ENCODE results near the gene PRKCQ.
A peak's percentile ranks its signal among the peaks of the same experiment; 100 is the strongest.
"Not testable (repeated sequence)": the region's sequence is repeated elsewhere in the genome, so short reads cannot be mapped to it uniquely, and the experiment has no call there.

PRKCQ gene

GRCh38 chr10:6586501-6586900 is 6.4 kb upstream of the PRKCQ start:
- TF ChIP-seq, protein P1, sequence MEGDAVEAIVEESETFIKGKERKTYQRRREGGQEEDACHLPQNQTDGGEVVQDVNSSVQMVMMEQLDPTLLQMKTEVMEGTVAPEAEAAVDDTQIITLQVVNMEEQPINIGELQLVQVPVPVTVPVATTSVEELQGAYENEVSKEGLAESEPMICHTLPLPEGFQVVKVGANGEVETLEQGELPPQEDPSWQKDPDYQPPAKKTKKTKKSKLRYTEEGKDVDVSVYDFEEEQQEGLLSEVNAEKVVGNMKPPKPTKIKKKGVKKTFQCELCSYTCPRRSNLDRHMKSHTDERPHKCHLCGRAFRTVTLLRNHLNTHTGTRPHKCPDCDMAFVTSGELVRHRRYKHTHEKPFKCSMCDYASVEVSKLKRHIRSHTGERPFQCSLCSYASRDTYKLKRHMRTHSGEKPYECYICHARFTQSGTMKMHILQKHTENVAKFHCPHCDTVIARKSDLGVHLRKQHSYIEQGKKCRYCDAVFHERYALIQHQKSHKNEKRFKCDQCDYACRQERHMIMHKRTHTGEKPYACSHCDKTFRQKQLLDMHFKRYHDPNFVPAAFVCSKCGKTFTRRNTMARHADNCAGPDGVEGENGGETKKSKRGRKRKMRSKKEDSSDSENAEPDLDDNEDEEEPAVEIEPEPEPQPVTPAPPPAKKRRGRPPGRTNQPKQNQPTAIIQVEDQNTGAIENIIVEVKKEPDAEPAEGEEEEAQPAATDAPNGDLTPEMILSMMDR (IDR thresholded peaks at IDR 0.05; ENCODE audit: low read depth, low read length) = no peak
- H3K27me3 ChIP-seq = no peaks in the 10 kb centered on the region
- no peaks in the 10 kb centered on the region for H3K9me3 ChIP-seq
- no peaks in the 10 kb centered on the region for H3K4me1 ChIP-seq
- DNase-seq = no peak
- no peaks in the 10 kb centered on the region for H3K36me3 ChIP-seq
- H3K4me3 ChIP-seq (ENCODE audit: low read depth, low read length) = no peak overlapping the region

DNA sequence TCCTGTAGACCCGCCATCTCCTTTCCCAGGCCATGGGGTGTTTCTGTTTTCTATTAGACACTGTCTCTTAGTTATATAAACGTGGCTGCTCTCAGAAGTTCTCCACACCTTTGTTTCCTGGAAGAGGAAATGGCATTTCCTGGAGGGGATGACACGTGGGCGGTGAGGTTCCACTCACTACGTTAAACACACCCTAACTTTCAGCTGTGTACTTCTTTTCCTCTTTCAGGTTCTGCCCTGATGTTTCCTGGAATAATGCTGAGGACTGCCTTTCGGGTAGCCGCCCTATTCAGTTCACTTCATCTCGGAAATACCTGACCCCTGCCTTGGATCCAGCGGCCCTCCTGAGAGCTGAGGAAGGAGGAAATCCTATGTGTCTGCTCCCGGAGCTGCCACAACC is 3.4 kb upstream of the PRKCQ start:
- Histone ChIP-seq H3K4me3 (ENCODE audit: low read depth, low read length) (no peak overlapping the region), H3K9me3 (no peaks in the 10 kb centered on the region), H3K4me1 (no peaks in the 10 kb centered on the region), H3K36me3 (no peaks in the 10 kb centered on the region), H3K27me3 (peaks cover 25% of the 10 kb centered on the region)
- DNase-seq = no peak
- TF ChIP-seq, protein P1 (IDR thresholded peaks at IDR 0.05; ENCODE audit: low read depth, low read length) = no peak

- peaks cover 30% of the 10 kb centered on the region for H3K27me3 ChIP-seq
- not testable (repeated sequence) for H3K36me3 ChIP-seq; DNase-seq; H3K4me3 ChIP-seq (ENCODE audit: low read depth, low read length); H3K4me1 ChIP-seq; H3K9me3 ChIP-seq
Observed at GRCh38 chr10:6582913-6583312, 2.8 kb upstream of the PRKCQ start.

- DNase-seq = no peak
- Histone ChIP-seq H3K4me3 (ENCODE audit: low read depth, low read length) (no peak overlapping the region), H3K4me1 (no peaks in the 10 kb centered on the region), H3K9me3 (no peaks in the 10 kb centered on the region), H3K27me3 (peaks cover 36% of the 10 kb centered on the region), H3K36me3 (no peaks in the 10 kb centered on the region)
- TF ChIP-seq, protein P1 (IDR thresholded peaks at IDR 0.05; ENCODE audit: low read depth, low read length) = no peak
Observed at GRCh38 chr10:6582298-6582697, 2.2 kb upstream of the PRKCQ start.

- Histone ChIP-seq H3K4me1 (no peaks in the 10 kb centered on the region), H3K36me3 (no peaks in the 10 kb centered on the region), H3K4me3 (ENCODE audit: low read depth, low read length) (no peak overlapping the region), H3K9me3 (no peaks in the 10 kb centered on the region), H3K27me3 (peaks cover 40% of the 10 kb centered on the region)
- TF ChIP-seq, protein P1 (IDR thresholded peaks at IDR 0.05; ENCODE audit: low read depth, low read length) = no peak
- no peak for DNase-seq
Observed at GRCh38 chr10:6581778-6582228, 1.7 kb upstream of the PRKCQ start.

GRCh38 chr10:6581223-6581622 is 1.1 kb upstream of the PRKCQ start:
- H3K9me3 ChIP-seq, H3K4me1 ChIP-seq, H3K36me3 ChIP-seq, DNase-seq: not testable (repeated sequence)
- H3K4me3 ChIP-seq (ENCODE audit: low read depth, low read length) = peak overlapping the region; percentile 60
- H3K27me3 ChIP-seq = peaks cover 40% of the 10 kb centered on the region

- Histone ChIP-seq H3K27me3 (peaks cover 40% of the 10 kb centered on the region), H3K4me3 (ENCODE audit: low read depth, low read length) (peak overlapping the region; percentile 60), H3K9me3 (no peaks in the 10 kb centered on the region), H3K36me3 (no peaks in the 10 kb centered on the region), H3K4me1 (no peaks in the 10 kb centered on the region)
- peak; percentile 72 for DNase-seq
- TF ChIP-seq, protein P1 (IDR thresholded peaks at IDR 0.05; ENCODE audit: low read depth, low read length) = no peak
Observed at GRCh38 chr10:6580279-6581029, 378 bp upstream of the PRKCQ start.
